CD4-positive, alpha-beta T cell treated with Interleukin-6 for 4 hours (primary cell): ENCODE data around the gene RCCD1.

Experiments
- DNase-seq: peaks from one replicate; pipeline ENCODE4 v3.0.0-alpha.2; 2020; ENCODE audit warnings: mixed read lengths

Gene RCCD1

GRCh38 chr15:90968434-90968833 lies 13.8 kb downstream of the RCCD1 start:
- no peak for DNase-seq

- DNase-seq: no peak
These were observed 15.6 kb downstream of the RCCD1 start for GRCh38 chr15:90970274-90970673.

DNA sequence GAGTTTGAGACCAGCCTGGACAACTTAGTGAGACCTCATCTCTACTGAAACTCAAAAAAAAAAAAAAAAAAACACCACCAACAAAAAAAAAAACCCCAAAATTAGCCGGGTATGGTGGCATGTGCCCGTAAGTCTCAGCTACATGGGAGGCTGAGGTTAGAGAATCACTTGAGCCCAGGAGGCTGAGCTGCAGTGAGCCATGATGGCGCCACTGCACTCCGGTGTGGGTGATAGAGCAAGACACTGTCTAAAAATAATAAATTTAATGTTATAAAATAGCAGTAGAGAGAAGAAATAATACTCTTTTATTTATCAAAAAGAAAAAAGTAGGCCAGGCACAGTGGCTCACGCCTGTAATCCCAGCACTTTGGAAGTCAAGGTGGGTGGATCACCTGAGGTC lies 17.4 kb downstream of the RCCD1 start:
- no peak for DNase-seq

- DNase-seq: no peak
These were observed 19.5 kb downstream of the RCCD1 start for GRCh38 chr15:90974216-90974615.

DNA sequence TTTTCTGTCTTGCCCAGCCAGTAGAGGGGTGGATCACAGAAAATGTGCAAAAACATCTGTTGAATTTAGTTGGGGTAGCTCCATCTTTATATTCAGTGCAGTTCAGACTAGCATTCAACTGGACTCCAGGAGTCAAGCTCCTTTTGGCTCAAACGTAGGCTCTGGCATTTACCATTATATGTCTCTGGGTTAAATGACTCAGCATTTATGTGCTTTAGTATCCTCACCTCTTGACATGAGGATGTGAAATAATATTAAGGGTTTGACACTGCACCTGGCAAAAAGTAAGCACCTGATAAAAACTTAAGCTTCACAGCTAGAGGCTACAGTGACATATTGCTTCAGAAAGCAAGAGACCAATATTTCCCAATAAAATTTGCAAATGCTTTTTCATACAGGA lies 24.9 kb downstream of the RCCD1 start:
- DNase-seq: no peak

DNA sequence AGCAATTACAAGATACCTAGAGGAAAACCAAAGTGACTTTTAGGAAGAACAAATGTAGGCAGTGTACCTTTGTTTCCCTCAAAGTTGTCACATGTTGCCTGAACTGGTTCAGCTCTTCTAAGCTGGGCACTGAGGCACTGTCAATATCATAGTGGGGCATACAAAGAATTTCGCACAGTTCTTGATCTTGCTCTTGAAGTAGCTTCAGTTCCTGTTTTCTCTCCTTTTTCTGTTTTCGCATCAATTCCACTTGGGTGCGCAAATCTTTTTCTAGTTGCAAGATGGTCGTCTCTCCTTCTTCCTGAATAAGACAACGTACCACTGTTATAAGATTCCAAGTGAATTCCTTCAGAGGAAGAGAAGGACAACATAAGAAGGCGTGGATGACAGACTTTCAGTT lies 27.0 kb downstream of the RCCD1 start:
- no peak for DNase-seq

GRCh38 chr15:90982135-90982534 lies 27.5 kb downstream of the RCCD1 start:
- no peak for DNase-seq

DNA sequence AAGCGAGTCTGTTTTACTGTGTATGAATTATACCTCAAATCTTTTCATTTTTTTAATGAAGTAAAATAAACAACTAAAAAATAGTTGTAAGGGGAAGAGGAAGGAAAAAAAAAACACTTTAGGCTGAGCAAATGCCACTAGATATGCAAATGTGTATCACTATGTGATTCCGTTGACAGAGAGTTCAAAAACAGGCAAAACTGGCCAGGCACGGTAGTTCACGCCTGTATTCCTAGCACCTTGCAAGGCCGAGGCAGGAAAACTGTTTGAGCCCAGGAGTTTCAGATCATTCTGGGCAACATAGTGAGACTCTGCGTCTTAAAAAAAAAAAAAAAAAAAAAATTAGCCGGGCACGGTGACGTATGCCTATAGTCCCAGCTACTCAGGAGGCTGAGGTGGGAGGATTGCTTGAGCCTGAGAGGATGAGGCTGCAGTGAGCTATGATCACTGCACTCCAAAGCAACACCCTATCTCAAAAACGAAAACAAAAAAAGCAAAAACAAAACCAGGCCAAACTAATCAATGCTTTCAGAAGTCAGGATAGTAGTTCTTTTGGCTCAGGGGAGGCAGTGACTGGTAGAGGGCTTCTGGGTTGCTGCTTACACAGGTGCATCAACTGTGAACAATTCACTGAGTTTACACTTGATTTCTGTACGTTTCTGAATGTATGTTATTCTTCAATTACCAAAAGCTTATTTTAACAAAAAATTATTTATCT lies 32.3 kb downstream of the RCCD1 start:
- DNase-seq: no peak

GRCh38 chr15:90987561-90988141 lies 33.0 kb downstream of the RCCD1 start:
- DNase-seq: no peak

DNA sequence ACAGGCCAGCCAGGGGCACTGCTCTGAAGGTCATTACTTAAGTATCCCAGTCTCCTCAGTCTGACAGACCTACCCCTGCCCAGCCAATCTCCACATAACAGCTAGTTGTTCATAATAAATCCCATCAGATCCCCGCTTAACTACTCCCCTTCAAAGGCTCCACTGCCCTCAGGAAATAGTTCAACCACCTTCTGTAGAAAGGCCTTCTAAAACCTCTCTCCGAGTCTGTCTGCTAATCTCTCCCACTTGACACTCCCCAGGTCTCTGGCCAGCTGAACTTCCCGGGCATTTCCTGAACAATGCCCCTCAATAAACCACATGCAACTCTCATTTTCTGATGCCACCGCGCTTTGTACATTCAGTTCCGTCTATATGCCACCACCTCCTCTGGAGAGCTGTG lies 33.6 kb downstream of the RCCD1 start:
- no peak for DNase-seq

DNA sequence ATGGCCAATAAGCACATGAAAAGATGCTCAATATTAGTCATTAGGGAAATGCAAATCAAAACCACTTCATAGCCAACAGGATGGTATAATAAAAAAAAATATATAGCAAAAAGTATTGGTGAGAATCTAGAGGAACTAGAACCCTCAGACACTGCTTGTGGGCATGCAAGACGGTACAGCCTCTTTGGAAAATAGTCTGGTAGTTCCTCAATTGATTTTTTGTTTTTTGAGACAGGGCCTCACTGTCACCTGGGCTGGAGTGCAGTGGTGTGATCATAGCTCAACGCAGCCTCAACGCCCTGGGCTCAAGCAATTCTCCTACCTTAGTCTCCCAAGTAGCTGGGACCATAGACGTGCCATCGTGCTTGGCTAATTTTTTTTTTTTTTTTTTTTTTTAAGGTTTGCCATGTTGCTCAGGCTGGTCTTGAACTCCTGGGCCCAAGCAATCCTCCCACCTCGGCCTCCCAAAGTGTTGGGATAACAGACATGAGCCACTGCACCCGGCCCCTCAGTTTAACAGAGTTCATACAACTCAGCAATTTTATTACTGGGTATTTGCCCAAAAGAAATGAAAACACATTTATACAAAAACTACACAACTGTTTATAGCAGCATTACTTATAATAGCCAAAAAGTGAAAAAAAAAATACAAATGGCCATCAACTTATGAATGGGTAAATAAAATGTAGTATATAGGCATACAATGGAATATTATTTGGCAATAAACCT lies 34.5 kb downstream of the RCCD1 start:
- no peak for DNase-seq

GRCh38 chr15:90990446-90990845 lies 35.8 kb downstream of the RCCD1 start:
- no peak for DNase-seq

GRCh38 chr15:90991587-90992285 lies 37.1 kb downstream of the RCCD1 start:
- DNase-seq: no peak

DNA sequence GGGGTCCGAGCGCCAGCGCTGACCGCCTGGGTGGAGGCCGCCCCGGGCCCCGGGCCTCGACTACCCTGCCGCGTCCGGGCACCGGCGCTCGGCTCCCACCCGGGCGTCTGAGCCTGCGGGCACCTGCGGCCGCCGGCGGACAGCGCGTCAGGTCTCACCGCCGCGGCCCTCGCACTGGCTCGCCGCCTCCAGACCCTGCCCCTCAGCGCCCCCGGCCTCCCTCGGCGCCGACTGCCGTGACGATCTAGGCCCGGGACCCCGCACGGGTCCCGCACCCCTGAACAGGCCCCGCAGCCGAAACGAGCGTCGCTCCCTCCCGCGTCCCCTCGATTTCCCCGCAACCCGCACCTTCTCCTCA lies 39.4 kb downstream of the RCCD1 start:
- DNase-seq: no peak

- DNase-seq: peak; percentile 98
These were observed 40.0 kb downstream of the RCCD1 start, which contains the start of gene PRC1 for GRCh38 chr15:90994417-90995311. PRC1 (minus strand) TSS chr15:90994535; CDS start chr15:90994417, 118 bp downstream.

DNA sequence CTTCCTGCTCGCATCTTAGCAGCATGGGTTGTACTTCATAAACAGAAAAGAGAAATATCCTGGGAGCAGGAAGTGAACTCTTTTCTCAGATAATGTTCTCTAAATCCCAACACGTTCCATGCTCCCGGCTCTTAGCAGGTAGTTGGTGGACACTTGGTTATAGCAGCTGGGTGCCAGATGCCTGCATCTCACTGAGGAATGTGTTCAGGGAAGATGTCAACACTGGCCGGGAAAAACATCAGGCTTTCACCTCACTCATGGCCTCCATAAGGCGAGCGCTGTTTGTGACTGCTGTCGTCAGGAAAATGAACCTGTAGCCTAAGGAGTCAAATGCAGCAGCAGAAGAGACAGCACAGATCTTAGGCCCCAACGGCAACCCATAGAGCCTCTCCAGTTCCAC lies 44.1 kb downstream of the RCCD1 start:
- DNase-seq: no peak

GRCh38 chr15:91001209-91001608 lies 46.5 kb downstream of the RCCD1 start:
- no peak for DNase-seq

GRCh38 chr15:91007266-91007665 lies 52.6 kb downstream of the RCCD1 start:
- DNase-seq: no peak
